Middle frontal gyrus (tissue), 1 donor: ENCODE results near the gene NSDHL.
A peak's percentile ranks its signal among the peaks of the same experiment; 100 is the strongest.

Experiments
- DNase-seq: peaks from one replicate; pipeline ENCODE4 v3.0.0-alpha.2; 2015; ENCODE audit warnings: low spot score; ENCODE audit errors: extremely low spot score

NSDHL gene

DNA sequence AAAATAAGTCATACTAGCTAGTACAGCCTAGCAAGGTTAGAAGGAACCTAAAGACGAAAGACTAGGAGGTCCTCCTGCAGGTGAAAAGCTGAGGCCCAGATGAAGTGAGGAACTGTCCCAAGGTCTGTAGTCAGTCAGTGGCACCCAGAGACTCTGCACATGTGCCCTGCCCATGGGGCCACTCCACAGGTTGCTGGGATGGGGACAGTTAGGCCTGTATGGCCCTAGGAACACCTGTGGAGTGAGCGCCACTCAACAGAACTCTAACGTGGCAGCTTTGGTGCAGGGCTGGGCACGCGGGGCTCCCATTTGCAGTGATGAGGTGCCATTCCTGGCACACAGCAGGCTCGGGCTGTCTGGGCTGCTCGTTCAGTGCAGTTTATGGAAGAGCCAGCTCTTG is 81.8 kb downstream of the NSDHL start:
- no peak for DNase-seq

DNA sequence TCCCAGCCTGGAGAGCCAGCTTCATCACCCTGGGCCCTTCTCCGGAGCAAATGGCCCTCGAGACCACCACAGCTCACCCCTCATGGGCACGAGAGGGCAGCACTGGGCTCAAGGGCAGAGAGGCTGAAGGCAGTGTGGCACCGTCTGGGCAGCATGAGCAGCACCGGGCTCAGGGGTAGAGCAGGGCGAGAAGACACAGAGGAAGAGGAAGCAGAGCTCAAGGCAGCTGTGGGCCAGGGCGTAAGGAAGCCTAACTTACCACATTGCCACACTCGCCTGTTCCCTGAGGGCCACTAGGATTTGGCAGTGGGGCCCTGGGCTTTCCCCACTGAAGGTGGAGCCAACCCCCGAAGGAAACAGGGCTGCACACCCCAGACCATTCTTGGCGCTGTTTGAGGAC is 82.5 kb downstream of the NSDHL start:
- DNase-seq = no peak

DNA sequence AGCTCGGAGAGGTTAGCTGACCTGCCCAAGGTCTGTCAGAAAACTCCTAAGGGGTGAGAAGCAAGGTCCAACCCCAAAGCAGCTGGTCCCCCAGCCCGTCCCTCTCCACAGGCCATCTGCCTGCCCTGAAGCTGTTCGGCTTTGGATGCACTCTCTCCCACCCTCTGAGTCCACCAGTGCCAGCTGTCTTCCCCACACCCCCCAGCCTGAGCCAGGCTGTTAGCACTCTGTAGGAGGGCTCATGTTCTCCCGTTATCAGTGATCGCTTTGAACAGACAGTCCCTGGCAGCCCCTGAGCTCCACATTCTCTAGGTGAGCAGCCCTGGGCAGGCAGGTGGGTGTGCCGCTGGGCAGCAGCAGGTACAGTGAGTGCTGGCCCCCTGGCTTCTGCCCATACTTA is 83.0 kb downstream of the NSDHL start:
- DNase-seq = no peak

DNA sequence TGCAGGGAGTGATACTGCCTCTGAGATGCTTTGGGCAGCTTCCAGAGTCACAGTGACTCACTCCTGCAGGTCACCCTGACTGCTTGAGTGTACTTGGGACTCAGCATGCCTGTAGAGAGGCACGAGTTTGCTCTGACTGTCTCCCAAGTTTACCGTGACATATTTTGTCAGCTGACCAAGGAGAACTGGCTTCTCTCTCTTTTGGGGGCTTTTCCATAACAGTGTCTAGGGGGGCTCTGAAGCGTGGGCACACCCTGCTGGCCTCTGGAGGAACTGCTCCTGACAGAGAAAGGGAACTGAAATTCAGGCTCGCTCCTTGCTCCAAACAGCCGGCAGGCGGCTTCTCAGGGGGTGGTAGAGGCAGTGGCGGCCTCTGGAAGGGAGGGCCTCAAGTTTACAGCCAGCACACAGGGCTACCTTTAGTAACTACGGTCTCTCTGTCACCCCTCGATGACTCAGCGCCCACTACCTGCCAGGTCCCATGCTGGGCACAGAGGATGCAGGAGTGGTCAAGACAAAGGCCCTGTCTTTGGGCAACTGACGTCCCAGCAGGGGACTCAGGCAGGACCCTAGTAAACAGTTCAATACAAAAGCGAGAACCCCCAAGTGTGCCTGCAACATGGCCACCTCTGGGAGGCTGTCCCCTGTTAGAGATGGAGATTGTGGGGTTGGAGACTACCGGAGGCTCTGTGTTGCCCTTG is 84.8 kb downstream of the NSDHL start:
- DNase-seq = peak; percentile 5

DNA sequence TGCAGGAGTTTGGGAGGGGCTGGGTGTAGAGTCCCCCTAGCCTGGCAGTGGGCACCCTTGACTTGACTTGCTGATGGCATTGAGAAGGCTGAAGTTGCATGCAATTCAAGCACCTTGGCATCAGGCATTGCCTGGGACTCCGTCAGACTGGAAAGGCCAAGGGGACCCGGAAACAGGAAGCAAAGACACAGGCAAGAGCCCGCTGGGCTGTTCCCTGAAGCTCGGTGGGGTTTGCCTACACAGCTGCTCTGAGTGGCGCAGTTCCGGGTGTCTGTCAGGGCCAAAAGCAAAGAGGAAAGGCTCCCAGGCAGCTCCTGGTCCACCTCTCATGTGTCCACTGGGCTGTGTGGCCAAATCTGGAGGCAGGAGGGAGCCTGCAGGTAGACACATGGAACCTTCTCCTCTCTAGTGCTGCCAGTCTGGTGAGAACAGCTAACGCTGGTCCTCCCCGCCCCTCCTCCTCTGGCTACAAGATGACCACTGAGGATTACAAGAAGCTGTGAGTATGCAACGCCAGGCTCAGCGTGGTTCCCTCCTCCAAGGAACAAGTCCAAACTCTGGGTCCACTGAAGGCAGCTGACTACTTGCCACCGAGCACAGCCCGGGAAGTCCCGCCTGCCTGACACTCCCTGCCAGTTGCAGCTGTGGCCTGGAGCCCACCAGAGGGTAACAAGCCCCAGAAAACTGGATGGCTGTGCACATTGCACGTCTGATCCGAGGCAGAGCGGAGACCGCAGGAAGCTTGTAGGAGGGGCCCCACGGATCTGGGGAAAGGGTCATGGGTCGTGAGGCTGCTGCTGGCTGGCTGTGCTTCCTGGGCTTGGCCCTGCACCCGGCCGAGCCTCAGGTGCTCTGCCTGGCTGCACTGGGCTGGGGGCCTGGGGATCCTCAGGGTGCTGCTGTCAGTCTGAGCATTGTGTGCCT is 87.1 kb downstream of the NSDHL start:
- no peak for DNase-seq

- no peak for DNase-seq
These were observed 87.8 kb downstream of the NSDHL start for GRCh38 chrX:152918707-152919106.
